Liver (tissue), 2 donors: ENCODE data around the gene SIGLEC6.

Experiments
- SP1 ChIP-seq: IDR thresholded peaks from 2 replicates; pipeline ENCODE4 v1.6.1; 2018; ENCODE audit warnings: antibody characterized with exemption, mild to moderate bottlenecking
- YY1 ChIP-seq: IDR thresholded peaks from 2 replicates; pipeline ENCODE4 v1.6.1; 2016; ENCODE audit warnings: antibody characterized with exemption, mild to moderate bottlenecking
- donor health status: healthy.

- TF ChIP-seq SP1 (no peak), YY1 (no peak)
Measured at GRCh38 chr19:51541458-51542357, 10.2 kb upstream of the SIGLEC6 start.
